A673 (cell line): ENCODE measurements around the gene GNAS. TPM values are rescaled to one million over a fixed set of nuclear protein-coding genes. Genes with fewer than 3 reads are reported as not detected.

Source experiments
- BruUV-seq: library from RNA; stranded (reverse); fragments of 400-500 nt; replicated peaks from 2 replicates; lab custom pipeline; 2021; lab: Mats Ljungman, UMichigan
- CTCF ChIA-PET: fragments of 300-600 bp; sonication (Branson Sonifier 250); formaldehyde crosslinking; loops from one replicate; lab custom pipeline; 2022; ENCODE audit warnings: antibody characterized with exemption; lab: Charles Lee
- POLR2A ChIA-PET: fragments of 300-600 bp; sonication (Branson Sonifier 250); formaldehyde crosslinking; loops from one replicate; lab custom pipeline; 2022; ENCODE audit warnings: antibody characterized with exemption; ENCODE audit not compliant: low non-redundant PET; lab: Charles Lee
- DNase-seq: peaks from one replicate; pipeline ENCODE4 v3.0.0-alpha.2; 2015; ENCODE audit warnings: low spot score
- H3K27ac ChIP-seq: fragments of 200-600 bp; sonication (generic); 2 replicates; pipeline ENCODE4 v1.5.1; 2016; ENCODE audit warnings: mixed run types, low read depth, mild to moderate bottlenecking, mixed read lengths, antibody characterized with exemption, low read length; ENCODE audit not compliant: poor library complexity, severe bottlenecking
- H3K27me3 ChIP-seq: fragments of 200-600 bp; sonication (generic); replicated peaks from 2 replicates; pipeline ENCODE4 v1.6.1; 2017; ENCODE audit warnings: mixed run types, low read depth, mild to moderate bottlenecking, mixed read lengths, antibody characterized with exemption, low read length; ENCODE audit not compliant: insufficient read depth, poor library complexity
- H3K36me3 ChIP-seq: fragments of 200-600 bp; sonication (generic); 2 replicates; pipeline ENCODE4 v1.6.1; 2016; ENCODE audit warnings: mixed run types, mild to moderate bottlenecking, mixed read lengths, antibody characterized with exemption, low read length; ENCODE audit not compliant: insufficient read depth, poor library complexity, severe bottlenecking
- H3K4me1 ChIP-seq: fragments of 200-600 bp; sonication (generic); 2 replicates; pipeline ENCODE4 v1.6.1; 2017; ENCODE audit warnings: mixed run types, mild to moderate bottlenecking, mixed read lengths, antibody characterized with exemption, low read length; ENCODE audit not compliant: insufficient read depth, poor library complexity, severe bottlenecking
- H3K4me3 ChIP-seq: fragments of 200-600 bp; sonication (generic); 2 replicates; pipeline ENCODE4 v1.5.1; 2016; ENCODE audit warnings: low read depth, mixed run types, mild to moderate bottlenecking, mixed read lengths, low read length; ENCODE audit not compliant: poor library complexity, severe bottlenecking
- H3K9me3 ChIP-seq: fragments of 200-600 bp; sonication (generic); 2 replicates; pipeline ENCODE4 v1.6.1; 2016; ENCODE audit warnings: mixed run types, low read depth, mild to moderate bottlenecking, mixed read lengths, antibody characterized with exemption, low read length; ENCODE audit not compliant: poor library complexity, severe bottlenecking
- EZH2 ChIP-seq: fragments of 200-600 bp; sonication (generic); IDR thresholded peaks from 2 replicates; pipeline ENCODE4 v1.6.1; 2017; ENCODE audit warnings: borderline replicate concordance, low read depth, mild to moderate bottlenecking, mixed read lengths, antibody characterized with exemption, low read length; ENCODE audit not compliant: poor library complexity, severe bottlenecking
- intact Hi-C: fragments of 100-400 bp; cut with micrococcal nuclease; formaldehyde crosslinking; loops from one replicate; pipeline ENCODE4 v1.10.0; 2022; ENCODE audit not compliant: unreplicated experiment
- total RNA-seq: library from RNA; stranded (reverse); gene quantifications from 2 replicates; pipeline ENCODE4 v1.2.3, GENCODE V29; 2021
- TF ChIP-seq, protein P1 (sequence below): fragments of 300-800, 200-600 bp; sonication (generic); conservative IDR thresholded peaks from 2 replicates; pipeline ENCODE4 v1.5.1; 2017; ENCODE audit warnings: low read depth, mild to moderate bottlenecking, antibody characterized with exemption, low read length, moderate library complexity, mixed read lengths

GNAS gene
- total RNA-seq, 1 experiment from 2014 or later = 1,108 TPM

DNA sequence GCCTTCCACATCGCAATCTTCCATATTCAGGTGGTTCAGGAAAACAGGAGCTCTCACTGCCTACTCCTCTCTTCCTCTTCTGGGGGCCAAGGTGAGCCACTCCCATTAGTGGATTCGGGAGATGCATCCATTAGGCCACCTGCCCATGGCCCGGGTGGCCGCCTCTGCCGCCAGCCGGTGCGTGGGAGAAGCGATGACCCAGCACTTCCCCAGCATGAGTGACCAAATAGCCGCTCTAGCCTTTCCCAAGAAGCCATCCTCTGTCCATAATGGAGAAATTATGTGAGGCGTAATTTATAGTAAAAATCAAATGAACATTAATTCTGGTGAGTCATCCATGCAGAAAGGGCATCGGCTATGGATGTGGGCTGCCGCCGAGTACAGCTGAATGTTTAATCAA is 41.2 kb upstream of the GNAS start:
- no TSS peak for BruUV-seq
- ChIA-PET POLR2A (no interaction called here), CTCF (no interaction called here)
- H3K4me1 ChIP-seq = no peaks in the 10 kb centered on the region
- intact Hi-C loops = no loop called here
- H3K27ac ChIP-seq = no peak overlapping the region
- TF ChIP-seq, protein P1, sequence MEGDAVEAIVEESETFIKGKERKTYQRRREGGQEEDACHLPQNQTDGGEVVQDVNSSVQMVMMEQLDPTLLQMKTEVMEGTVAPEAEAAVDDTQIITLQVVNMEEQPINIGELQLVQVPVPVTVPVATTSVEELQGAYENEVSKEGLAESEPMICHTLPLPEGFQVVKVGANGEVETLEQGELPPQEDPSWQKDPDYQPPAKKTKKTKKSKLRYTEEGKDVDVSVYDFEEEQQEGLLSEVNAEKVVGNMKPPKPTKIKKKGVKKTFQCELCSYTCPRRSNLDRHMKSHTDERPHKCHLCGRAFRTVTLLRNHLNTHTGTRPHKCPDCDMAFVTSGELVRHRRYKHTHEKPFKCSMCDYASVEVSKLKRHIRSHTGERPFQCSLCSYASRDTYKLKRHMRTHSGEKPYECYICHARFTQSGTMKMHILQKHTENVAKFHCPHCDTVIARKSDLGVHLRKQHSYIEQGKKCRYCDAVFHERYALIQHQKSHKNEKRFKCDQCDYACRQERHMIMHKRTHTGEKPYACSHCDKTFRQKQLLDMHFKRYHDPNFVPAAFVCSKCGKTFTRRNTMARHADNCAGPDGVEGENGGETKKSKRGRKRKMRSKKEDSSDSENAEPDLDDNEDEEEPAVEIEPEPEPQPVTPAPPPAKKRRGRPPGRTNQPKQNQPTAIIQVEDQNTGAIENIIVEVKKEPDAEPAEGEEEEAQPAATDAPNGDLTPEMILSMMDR = no peak
- no peak for TF ChIP-seq EZH2
- H3K4me3 ChIP-seq = no peak overlapping the region
- H3K36me3 ChIP-seq = no peaks in the 10 kb centered on the region
- no peaks in the 10 kb centered on the region for H3K9me3 ChIP-seq
- no peak for DNase-seq
- no peaks in the 10 kb centered on the region for H3K27me3 ChIP-seq

DNA sequence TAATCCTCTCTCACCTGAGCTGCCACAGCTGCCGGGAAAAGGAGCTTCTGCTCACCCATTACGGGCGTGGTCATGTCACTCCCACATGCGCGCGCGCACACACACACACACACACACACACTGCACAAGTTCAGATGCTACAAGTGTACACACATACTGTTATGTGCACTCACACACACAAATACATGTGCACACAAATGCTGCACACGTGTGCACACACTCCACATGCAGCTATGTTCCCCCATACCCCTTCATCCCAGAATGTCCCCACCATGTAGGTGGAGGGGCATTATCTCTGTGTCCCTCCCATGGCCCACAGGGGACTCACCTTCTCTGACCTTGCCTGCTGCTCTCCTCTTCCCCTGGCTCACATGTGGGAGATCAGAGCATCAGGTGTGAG is 39.1 kb upstream of the GNAS start:
- ChIA-PET POLR2A (no interaction called here), CTCF (no interaction called here)
- no TSS peak for BruUV-seq
- H3K4me1 ChIP-seq = no peaks in the 10 kb centered on the region
- H3K27ac ChIP-seq = no peak overlapping the region
- no peak for TF ChIP-seq EZH2
- TF ChIP-seq, protein P1 = no peak
- no peaks in the 10 kb centered on the region for H3K36me3 ChIP-seq
- no peak for DNase-seq
- intact Hi-C loops = no loop called here
- H3K4me3 ChIP-seq = no peak overlapping the region
- H3K27me3 ChIP-seq = no peaks in the 10 kb centered on the region
- H3K9me3 ChIP-seq = no peaks in the 10 kb centered on the region

DNA sequence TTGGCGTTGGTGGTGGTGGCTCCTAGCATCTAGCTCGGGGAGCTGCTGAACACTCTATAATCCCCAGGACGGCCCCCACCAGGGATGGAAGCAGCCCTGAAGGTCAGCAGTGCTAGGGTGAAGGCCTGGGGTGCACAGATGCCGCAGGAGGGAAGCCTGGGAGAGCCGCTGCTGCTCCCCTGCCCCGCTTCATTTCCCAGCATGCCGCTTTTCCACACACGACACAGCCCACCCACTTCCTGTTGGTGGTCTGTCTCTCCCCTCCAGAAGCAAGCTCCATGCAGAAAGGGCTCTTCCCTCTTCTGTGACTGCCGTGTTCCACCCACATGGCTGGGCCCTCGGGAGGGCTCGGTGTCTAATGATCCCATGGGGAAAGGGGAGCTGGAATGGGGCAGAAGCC is 37.1 kb upstream of the GNAS start:
- BruUV-seq = no TSS peak
- no peaks in the 10 kb centered on the region for H3K9me3 ChIP-seq
- intact Hi-C loops = no loop called here
- no peak for TF ChIP-seq EZH2
- TF ChIP-seq, protein P1 = no peak
- H3K4me3 ChIP-seq = no peak overlapping the region
- no peak for DNase-seq
- CTCF ChIA-PET = no interaction called here
- H3K27me3 ChIP-seq = no peaks in the 10 kb centered on the region
- H3K36me3 ChIP-seq = no peaks in the 10 kb centered on the region
- H3K4me1 ChIP-seq = no peaks in the 10 kb centered on the region
- no peak overlapping the region for H3K27ac ChIP-seq
- POLR2A ChIA-PET = no interaction called here
